Measurements from ENCODE around the gene ACBD4.

DNA sequence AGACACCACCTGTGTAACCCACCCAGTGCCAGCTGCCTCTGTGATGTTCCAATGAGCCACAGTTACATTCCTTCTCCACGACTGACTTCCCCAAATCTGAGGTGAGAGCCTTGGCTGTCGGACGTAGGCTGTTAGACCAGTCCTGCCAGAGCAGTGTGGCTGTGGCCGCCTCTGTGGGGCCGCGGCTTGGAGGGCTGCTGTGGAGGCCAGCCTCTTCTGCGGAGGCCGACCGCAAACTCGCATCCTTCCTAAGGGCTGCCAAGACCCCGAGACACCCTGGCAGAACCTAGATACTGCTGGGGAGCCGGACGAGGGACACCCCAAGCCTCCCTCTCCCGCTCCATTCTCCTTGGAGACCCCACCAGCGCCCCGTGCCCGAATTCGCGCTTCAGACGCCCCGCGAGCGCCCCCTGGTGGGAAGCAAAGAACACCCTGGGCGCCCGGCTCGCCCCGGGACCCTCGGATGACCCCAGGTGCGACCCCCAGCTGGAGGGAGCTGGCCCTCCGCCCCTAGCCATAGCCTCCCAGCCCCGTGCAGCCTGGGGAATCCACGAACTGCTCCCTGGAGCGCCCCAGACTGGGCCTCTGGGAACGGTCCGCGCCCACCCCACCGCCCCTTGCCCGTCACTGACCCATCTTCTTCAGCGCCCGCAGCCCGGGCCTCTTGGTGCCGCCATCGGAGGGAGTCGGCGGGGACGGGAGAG is 3.7 kb upstream of the ACBD4 start:
- TF ChIP-seq, protein P1, sequence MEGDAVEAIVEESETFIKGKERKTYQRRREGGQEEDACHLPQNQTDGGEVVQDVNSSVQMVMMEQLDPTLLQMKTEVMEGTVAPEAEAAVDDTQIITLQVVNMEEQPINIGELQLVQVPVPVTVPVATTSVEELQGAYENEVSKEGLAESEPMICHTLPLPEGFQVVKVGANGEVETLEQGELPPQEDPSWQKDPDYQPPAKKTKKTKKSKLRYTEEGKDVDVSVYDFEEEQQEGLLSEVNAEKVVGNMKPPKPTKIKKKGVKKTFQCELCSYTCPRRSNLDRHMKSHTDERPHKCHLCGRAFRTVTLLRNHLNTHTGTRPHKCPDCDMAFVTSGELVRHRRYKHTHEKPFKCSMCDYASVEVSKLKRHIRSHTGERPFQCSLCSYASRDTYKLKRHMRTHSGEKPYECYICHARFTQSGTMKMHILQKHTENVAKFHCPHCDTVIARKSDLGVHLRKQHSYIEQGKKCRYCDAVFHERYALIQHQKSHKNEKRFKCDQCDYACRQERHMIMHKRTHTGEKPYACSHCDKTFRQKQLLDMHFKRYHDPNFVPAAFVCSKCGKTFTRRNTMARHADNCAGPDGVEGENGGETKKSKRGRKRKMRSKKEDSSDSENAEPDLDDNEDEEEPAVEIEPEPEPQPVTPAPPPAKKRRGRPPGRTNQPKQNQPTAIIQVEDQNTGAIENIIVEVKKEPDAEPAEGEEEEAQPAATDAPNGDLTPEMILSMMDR (IDR thresholded peaks at IDR 0.05), result peak; percentile 49 to 76 (median 66)
- no peak for TF ChIP-seq POLR2A (IDR thresholded peaks at IDR 0.05)

Data from body of pancreas (tissue), 4 donors.